GM19043 (cell line): ENCODE results near the gene DDIT3.
A peak's percentile ranks its signal among the peaks of the same experiment; 100 is the strongest.
"Not testable (repeated sequence)": the region's sequence is repeated elsewhere in the genome, so short reads cannot be mapped to it uniquely, and the experiment has no call there.

Experiments
- ATAC-seq: cut with Tn5 transposase; IDR thresholded peaks from one replicate; pipeline ENCODE4 v1.9.1; 2021; ENCODE audit warnings: low read depth; ENCODE audit not compliant: unreplicated experiment

DDIT3 gene

DNA sequence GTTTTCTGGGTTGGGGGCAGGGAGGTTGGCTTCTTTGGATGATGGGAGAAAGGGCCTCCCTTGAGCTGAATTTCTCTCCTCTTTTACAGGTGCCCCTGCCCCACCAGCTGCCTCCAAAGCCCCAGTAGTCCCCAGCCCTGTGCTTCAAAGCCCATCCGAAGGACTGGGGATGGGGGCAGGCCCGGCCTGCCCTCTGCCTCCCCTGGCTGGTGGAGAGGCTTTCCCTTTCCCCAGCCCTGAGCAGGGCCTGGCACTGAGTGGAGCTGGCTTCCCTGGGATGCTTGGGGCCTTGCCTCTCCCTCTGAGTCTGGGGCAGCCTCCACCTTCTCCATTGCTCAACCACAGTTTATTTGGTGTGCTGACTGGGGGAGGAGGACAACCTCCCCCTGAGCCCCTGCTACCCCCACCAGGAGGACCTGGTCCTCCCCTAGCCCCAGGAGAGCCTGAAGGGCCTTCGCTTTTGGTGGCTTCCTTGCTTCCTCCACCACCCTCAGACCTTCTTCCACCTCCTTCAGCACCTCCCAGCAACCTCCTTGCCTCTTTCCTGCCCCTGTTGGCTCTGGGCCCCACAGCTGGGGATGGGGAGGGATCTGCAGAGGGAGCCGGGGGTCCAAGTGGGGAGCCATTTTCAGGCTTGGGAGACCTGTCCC is 6.3 kb upstream of the DDIT3 start:
- ATAC-seq = no peak

DNA sequence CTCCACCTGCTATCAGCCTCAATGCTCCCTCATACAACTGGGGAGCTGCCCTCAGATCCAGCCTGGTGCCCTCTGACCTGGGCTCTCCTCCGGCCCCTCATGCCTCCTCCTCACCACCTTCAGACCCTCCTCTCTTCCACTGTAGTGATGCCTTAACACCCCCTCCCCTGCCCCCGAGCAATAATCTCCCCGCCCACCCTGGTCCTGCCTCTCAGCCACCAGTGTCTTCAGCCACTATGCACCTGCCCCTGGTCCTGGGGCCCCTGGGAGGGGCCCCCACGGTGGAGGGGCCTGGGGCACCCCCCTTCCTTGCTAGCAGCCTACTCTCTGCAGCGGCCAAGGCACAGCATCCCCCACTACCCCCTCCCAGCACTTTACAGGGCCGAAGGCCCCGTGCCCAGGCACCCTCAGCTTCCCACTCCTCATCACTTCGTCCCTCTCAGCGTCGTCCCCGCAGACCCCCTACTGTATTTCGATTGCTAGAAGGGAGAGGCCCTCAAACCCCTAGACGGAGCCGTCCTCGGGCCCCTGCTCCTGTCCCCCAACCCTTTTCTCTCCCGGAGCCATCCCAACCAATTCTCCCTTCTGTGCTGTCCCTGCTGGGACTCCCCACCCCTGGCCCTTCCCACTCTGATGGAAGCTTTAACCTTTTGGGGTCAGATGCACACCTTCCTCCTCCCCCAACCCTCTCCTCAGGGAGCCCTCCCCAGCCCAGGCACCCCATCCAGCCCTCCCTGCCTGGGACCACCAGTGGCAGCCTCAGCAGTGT is 5.5 kb upstream of the DDIT3 start:
- no peak for ATAC-seq

GRCh38 chr12:57524814-57525614 is 4.7 kb upstream of the DDIT3 start:
- ATAC-seq = no peak

- no peak for ATAC-seq
These were observed 3.6 kb upstream of the DDIT3 start for GRCh38 chr12:57523706-57524614.

DNA sequence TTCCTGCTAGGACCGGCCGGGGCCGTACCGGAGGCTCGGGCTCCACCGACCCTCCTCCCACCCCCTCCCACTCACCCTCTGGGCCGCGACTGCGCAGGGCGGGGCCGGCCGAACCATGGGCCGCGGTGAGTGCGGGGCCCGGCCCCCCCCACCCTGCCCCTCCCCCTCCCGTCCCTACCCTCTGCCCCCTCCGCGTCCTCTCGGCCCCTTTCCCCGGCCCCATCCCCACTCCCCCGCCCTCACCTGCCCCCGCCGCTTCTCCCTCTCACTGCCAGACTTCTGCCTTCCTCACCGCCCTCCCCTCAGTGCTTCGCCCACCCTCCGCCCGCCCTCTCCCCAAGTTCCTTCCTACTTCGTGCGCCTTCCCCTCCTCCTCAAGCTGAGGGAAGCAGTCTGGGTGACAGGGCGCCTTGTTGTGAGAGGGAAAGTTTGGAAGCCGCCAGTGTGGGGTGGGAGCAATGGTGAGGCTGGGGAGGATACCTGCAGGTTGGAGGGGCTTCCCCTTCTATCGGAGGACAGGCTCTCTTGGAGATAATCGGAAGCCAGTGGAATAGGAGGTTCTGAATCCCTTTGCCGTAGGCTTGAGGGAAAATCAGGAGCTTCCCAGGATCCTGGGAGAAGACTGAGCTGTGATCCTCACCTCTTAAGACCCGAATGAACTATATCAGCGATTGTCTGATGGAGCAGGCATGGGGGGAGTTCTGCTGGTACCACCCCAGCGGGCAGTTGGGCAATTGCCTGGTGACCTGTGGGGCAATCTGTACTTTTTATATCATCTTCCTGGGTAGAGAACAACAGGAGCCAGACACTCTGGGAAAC is 2.8 kb upstream of the DDIT3 start:
- ATAC-seq = no peak

DNA sequence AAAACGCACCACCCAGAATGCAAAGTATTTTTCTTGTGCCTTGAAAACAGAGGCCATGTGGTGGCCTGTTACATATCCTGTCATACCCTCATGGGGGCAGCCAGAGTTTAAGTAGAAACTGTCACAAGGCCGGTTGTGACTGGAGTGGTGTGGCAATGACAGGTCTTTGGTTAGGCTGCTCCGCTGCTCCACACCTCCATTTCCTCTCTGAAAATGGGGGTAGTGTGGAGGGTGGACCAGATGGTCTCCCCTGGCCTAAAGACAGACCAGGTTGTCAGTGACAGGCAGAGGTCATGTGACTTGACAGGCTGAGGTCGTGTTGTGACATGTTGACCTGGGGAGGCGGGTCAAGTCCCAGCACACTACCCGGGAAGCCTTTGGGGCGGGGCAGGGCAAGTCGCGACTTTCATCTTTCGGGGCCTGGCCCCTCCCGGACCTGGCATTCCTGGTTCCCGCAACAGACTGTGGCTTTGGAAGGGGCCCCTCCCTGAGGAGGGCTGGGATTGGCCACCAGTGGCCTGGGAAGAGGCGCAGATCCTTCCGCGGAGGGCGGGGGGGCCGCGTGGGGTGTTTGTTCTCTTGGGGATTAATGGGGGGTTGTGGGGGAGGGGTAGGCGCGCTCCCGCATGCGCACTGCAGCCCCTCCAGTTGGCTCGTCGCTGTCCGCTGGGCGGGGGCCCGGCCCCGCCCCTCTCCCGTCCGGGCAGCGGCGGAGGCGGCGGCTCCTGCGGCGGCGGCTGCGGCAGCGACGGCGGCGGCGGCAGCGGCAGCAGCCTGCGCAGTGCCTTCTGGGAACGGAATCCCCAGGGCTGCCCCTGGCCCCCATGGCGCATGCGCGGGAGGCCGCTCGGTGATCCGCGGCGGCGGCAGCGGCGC is 1.9 kb upstream of the DDIT3 start, which contains the start of gene MBD6:
TSS of gene MBD6 (plus strand) at position 814 of the 876 bp plus-strand sequence. CDS start 1,480 bp downstream, outside the sequence.
- peak; percentile 34 for ATAC-seq

DNA sequence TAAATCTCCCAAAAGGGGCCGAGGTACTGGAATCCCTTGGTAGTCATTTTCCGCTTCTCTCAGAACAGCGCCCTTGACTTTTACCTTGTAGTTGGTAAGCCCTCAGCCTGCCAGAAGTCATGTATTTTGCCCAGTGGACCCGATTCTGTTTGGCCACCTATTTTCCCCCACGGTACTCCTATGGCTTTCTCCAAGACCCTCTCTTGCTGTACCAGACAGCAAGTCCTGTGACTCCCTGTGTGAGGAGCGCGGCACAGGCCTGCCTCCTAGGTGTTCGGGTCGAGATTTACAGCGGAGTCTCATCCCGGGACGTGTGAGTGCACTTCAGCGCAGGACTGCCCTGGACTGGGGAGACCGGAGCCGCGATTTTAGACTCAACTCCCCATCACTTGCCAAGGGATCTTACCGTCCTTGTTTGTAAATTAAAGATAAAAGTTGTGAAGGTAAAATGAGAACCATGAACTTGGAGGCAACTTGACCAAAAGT is 1.3 kb upstream of the DDIT3 start:
- no peak for ATAC-seq

DNA sequence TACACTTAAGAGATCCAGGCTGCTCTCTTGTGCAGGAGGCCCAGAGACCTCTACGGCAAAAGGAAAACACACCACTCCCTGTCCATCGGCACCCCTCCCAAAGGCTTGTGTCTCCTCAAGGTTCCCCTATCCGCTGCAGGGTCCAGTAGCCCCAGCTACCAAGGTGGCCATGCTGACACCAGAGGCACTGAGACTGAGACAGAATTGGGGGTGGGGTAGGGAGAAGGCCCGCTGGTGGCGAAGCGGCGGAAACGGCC is 590 bp downstream of the DDIT3 start:
- ATAC-seq = peak; percentile 2

DNA sequence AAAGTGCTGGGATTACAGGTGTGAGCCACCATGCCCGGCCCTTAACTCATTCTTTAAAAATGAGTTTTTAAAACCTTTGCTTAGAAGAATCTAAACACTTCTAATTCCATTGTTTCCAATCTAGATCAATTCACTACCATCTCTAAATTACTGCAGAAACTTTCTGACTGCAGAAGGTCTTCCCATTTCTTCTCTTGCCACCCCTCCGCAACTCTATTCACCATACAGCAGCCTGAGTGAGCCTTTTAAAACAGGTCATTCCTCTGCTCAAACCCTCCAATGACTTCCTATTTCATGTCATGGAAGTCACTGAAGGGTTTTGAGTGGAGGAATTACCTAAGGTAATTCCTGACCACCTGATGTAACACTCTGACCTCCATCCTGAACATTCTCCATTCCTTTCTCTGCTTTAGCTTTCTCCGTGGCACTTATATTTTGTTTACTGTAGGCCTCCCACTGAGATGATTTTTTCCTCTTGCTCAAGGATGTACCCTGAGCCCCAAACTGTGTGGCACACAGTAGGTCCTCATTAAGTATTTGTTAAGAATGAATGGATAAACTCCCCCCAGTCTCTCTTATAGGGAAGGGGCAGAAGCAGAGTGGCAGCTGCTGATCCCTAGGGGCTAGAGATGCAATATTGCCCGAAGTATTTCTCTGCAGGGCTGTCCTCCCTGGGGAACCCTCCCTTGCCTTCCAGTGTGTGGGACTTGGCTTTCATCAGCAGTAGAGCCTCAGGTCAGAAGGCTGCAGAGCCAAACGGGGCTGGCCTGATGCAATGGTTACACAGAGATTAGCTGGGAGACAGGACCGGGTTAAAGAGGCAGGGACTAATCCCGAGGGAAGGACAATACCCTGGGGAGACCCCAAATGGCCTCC is 1.2 kb downstream of the DDIT3 start:
- ATAC-seq = no peak

GRCh38 chr12:57518176-57518919 is 2.0 kb downstream of the DDIT3 start:
- no peak for ATAC-seq

DNA sequence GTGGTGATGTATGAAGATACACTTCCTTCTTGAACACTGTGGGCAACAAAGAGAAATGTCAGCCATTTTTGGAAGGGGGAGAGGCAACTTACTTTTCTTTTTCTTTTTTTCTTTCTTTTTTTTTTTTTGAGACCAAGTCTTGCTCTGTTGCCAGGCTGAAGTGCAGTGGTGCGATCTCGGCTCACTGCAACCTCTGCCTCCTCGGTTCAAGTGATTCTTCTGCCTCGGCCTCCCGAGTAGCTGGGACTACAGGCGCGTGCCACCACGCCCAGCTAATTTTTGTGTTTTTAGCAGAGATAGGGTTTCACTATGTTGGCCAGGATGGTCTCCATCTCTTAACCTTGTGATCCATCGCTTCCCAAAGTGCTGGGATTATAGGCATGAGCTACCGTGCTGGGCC is 2.6 kb downstream of the DDIT3 start:
- ATAC-seq = not testable (repeated sequence)

DNA sequence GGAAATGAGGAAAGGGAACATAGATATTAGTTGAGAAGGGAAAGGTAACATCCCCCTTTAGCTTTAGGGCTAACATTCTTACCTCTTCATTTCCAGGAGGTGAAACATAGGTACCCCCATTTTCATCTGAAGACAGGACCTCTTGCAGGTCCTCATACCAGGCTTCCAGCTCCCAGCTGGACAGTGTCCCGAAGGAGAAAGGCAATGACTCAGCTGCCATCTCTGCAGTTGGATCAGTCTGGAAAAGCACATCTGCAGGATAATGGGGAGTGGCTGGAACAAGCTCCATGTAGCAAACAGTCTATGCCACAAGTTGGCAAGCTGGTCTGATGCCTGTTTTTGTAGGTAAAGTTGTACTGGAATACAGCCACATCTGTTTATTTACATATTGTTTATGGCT is 3.1 kb downstream of the DDIT3 start:
- ATAC-seq = no peak

DNA sequence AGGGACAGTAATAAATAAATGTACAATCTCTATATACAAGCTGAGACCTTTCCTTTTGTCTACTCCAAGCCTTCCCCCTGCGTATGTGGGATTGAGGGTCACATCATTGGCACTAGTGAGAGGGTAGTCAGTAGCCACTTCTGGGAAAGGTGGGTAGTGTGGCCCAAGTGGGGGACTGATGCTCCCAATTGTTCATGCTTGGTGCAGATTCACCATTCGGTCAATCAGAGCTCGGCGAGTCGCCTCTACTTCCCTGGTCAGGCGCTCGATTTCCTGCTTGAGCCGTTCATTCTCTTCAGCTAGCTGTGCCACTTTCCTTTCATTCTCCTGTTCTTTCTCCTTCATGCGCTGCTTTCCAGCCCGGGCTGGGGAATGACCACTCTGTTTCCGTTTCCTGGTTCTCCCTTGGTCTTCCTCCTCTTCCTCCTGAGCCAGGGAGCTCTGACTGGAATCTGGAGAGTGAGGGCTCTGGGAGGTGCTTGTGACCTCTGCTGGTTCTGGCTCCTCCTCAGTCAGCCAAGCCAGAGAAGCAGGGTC is 3.6 kb downstream of the DDIT3 start:
- ATAC-seq = no peak

DNA sequence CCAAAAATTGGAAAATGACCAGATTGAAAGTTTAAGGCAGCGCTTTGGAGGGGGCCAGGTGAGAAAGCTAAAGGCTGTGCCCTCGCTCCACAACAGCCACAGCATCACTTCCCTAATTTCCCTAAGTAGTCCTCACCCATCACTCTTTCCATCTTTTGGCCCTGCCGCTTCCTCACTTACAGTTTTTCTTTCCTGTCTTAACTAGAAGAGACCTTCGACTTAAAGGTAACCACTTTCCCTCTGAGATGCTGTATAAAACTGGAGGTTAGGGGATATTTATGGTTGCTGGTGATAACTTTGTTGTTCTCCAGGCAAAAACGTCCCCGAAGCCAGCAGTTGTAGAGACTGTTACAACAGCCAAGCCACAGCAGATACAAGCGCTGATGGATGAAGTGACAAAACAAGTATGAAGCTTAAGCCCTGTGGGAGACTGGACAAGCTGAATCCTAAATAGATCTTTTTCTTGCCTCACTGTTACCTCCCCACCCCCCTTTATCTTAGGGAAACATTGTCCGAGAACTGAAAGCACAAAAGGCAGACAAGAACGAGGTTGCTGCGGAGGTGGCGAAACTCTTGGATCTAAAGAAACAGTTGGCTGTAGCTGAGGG is 4.3 kb downstream of the DDIT3 start:
- no peak for ATAC-seq

- ATAC-seq = no peak
These were observed 4.8 kb downstream of the DDIT3 start for GRCh38 chr12:57515408-57515933.
